Activated CD4-positive, alpha-beta T cell treated with anti-CD3 and anti-CD28 coated beads for 4 hours (primary cell): ENCODE results near the gene PARD3B.

ENCODE experiments used
- DNase-seq, 2 donors: peaks; one replicate each; pipeline ENCODE4 v3.0.0-alpha.2; 2020

PARD3B gene

GRCh38 chr2:204972606-204973336 is 427.5 kb downstream of the PARD3B start:
- DNase-seq = no peak

- DNase-seq = no peak
These were observed 428.3 kb downstream of the PARD3B start for GRCh38 chr2:204973616-204974015.

GRCh38 chr2:204974487-204974886 is 429.2 kb downstream of the PARD3B start:
- DNase-seq = no peak

- DNase-seq = no peak
These were observed 432.6 kb downstream of the PARD3B start for GRCh38 chr2:204977914-204978313.

GRCh38 chr2:204982303-204982702 is 437.0 kb downstream of the PARD3B start:
- no peak for DNase-seq

- no peak for DNase-seq
These were observed 439.2 kb downstream of the PARD3B start for GRCh38 chr2:204984518-204984917.

GRCh38 chr2:204986641-204987040 is 441.4 kb downstream of the PARD3B start:
- DNase-seq = no peak

- no peak for DNase-seq
These were observed 443.6 kb downstream of the PARD3B start for GRCh38 chr2:204988836-204989235.

GRCh38 chr2:204989877-204990276 is 444.6 kb downstream of the PARD3B start:
- no peak for DNase-seq

DNA sequence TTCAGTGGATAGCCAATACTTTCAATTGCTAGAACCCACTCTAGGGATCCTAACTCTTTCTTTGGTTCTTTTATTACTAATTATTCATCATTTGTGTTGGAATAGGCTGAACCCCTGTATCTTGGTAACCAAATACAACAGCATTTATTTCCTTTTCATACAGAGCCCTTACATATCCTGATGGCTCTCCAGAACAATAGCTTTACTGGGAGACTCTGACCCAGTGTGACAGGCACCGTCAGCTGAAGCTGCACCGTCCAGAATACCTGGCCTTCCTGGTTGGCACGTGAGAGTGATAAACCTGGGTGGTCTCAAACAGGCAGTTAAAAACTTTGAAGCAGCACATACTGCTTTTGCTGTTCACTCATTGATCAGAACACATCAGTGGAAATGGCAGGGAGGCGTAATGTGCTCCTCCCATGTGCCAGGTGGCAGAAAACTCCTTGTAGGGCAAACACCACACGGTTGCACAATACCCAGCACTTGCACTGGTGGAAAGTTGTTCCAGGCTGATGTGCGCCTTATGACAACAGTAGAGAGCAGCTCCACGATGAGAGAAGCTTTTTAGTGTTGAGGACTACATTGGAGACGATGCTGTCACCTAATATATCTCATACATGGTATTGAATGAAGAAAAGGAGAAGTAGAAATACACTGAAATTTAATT is 456.2 kb downstream of the PARD3B start:
- no peak for DNase-seq

GRCh38 chr2:205002390-205002789 is 457.1 kb downstream of the PARD3B start:
- no peak for DNase-seq

- no peak for DNase-seq
These were observed 458.0 kb downstream of the PARD3B start for GRCh38 chr2:205003288-205003687.

DNA sequence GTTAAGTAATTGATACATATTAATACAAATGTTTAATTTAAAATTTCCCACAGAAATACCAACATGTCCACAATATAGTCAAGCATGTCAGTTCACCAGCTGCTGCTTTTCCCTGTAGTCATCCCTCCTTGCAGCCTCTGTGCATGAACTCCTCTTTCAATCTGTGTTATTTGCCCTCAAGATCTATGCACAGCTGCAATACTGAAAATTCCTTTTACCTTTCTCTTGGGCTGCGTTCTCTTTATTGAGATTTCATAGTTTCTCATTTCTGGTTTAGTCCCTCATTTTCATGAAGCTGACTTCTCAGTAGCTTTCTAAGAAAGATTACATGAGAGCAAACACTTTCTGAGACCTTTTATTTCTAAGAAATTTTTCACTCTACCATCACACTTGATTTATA is 464.9 kb downstream of the PARD3B start:
- DNase-seq = no peak

DNA sequence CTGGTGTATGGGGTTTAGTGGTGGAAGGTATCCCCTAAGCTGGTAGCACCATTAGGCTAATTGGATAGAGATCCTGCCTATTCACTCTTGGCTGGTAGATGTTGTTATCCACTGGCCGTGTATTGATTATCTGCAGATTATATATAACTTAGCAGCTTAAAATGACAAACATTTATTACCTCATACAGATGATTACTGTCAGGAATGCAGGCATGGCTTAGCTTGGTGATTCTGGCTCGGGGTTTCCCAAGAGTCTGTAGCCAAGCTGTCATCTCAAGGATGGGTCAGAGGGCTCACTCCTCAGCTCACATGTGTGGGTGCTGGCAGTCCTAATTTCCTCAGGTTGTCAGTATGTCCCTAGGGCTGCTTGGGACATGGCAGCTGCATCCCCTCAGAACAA is 465.8 kb downstream of the PARD3B start:
- no peak for DNase-seq

GRCh38 chr2:205012961-205013360 is 467.7 kb downstream of the PARD3B start:
- DNase-seq = no peak

DNA sequence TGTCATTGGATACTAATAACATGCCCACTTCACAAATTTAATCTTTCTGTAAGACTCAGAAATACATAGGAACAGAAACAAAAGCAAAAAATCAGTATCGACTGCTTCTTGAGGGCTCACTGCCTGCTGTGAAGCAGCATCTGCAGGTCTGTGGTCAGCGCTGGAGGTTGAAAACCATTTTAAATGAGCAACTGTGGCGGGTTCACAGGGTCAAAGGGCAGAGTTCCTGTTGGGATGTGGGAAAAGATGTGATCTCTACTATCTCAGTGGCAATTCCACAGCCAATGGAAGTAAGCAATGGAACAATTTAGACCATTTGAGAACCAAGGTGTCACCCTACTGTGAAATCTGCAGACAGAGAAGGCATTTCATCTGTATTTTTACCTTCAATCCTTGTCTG is 468.3 kb downstream of the PARD3B start:
- no peak for DNase-seq

DNA sequence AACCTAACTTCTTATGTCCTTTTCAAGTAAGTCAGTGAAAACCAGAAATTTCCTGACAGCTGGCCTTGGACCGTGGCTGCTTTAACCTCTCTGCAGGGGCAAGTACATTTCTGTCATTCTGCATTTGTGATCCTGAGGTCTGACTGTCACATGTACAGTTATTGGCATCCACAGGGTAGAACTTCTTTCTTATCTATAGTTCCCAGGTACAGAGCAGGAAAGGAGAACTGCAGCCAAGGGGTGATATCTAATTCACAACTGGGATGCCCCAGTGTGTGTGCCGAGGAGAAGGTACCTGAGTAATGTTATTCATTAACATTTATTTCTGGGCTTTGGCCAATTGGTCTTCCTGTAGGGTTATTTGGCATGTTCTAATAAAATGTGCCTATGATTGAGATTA is 468.9 kb downstream of the PARD3B start:
- no peak for DNase-seq

- DNase-seq = no peak
These were observed 472.1 kb downstream of the PARD3B start for GRCh38 chr2:205017381-205017780.

DNA sequence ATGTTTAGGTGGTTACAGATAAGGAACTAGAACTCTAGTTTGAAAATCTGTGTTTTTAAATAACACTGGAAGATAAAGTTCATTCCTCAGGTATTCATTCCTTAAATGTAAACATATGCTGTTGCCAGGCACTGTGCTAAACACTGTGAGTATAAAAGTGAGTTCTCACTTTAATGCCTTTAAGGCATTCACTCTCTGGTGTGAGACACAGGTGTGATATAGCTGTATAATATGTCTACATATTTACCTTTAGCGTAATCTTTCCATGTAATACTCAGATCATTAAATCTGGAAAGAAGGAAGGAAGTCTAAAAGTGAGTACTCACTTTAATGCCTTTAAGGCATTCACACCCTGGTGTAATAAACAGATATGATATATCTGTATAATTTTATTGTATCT is 472.6 kb downstream of the PARD3B start:
- no peak for DNase-seq

- no peak for DNase-seq
These were observed 475.4 kb downstream of the PARD3B start for GRCh38 chr2:205020673-205021072.

GRCh38 chr2:205022841-205023240 is 477.6 kb downstream of the PARD3B start:
- no peak for DNase-seq

DNA sequence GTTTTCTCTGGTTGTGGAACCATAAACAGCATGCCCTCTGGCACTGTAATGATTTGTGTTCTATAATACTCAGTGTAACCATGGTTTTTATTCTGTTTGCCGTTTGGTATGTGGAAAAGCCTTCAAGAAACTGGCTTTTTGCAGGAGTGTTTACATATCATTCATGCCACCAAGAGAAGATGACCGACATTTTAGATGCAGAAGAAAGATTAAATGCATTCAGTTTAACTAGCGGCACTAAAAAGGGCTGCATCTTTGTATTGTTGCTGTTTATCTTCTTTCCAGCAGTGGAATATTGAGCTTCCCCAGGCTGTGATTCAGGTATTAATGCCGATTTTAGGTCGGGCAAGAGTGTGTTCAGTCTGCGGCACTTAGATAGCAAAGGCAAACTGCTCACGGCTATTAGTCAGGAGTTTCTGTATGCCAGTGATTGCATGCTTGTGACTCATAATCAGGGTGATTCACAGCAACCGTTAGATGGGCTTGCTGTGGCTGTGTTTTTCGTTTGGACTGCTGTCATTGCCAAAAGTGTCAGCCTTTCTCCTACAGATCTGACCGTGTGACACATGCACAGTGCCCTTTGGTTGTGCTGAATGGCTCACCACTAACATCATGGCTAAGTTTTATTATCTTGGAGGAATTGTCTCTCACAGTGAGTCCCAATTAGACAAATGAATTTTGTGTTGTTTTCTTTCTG is 479.7 kb downstream of the PARD3B start:
- DNase-seq = peak; percentile 19 to 23

GRCh38 chr2:205025580-205026240 is 480.4 kb downstream of the PARD3B start:
- no peak for DNase-seq

GRCh38 chr2:205030695-205031094 is 485.4 kb downstream of the PARD3B start:
- no peak for DNase-seq
